PC-9 (cell line): ENCODE data around the gene CCDC68. TPM values are rescaled to one million over a fixed set of nuclear protein-coding genes. Genes with fewer than 3 reads are reported as not detected.

Experiments used
- BruUV-seq: library from RNA; stranded (reverse); fragments of 400-500 nt; replicated peaks from 2 replicates; lab custom pipeline; 2021; lab: Mats Ljungman, UMichigan
- CTCF ChIA-PET: fragments of 300-600 bp; sonication (Branson Sonifier 250); formaldehyde crosslinking; loops from one replicate; lab custom pipeline; 2022; ENCODE audit warnings: antibody characterized with exemption; lab: Charles Lee
- POLR2A ChIA-PET: fragments of 300-600 bp; sonication (Branson Sonifier 250); formaldehyde crosslinking; loops from one replicate; lab custom pipeline; 2022; ENCODE audit warnings: antibody characterized with exemption; ENCODE audit not compliant: unreplicated experiment; lab: Charles Lee
- DNase-seq, 2 experiments: peaks; one replicate each; pipeline versions ENCODE4 v3.0.0 to v3.0.0-alpha.2; 2015 to 2022; ENCODE audit warnings: mixed read lengths in 1 of 2
- H2AFZ ChIP-seq: fragments of 200-600 bp; sonication (generic); 2 replicates; pipeline ENCODE4 v1.8.1; 2017; ENCODE audit warnings: antibody characterized with exemption
- H3F3A ChIP-seq: fragments of 200-600 bp; sonication (generic); 2 replicates; pipeline ENCODE4 v1.8.1; 2017; ENCODE audit warnings: antibody characterized with exemption, mild to moderate bottlenecking, low read depth; ENCODE audit not compliant: insufficient read depth
- H3K27ac ChIP-seq: fragments of 200-600 bp; sonication (generic); 2 replicates; pipeline ENCODE4 v1.6.1; 2016; ENCODE audit warnings: mixed run types
- H3K27me3 ChIP-seq: fragments of 200-600 bp; sonication (generic); 2 replicates; pipeline ENCODE4 v1.6.1; 2016; ENCODE audit warnings: low read depth, mixed run types; ENCODE audit not compliant: insufficient read depth
- H3K36me3 ChIP-seq: fragments of 200-600 bp; sonication (generic); 2 replicates; pipeline ENCODE4 v1.6.1; 2016; ENCODE audit warnings: low read depth, mixed run types
- H3K4me1 ChIP-seq: fragments of 200-600 bp; sonication (generic); replicated peaks from 2 replicates; pipeline ENCODE4 v1.6.1; 2016; ENCODE audit warnings: mixed run types; ENCODE audit not compliant: insufficient read depth
- H3K4me2 ChIP-seq: fragments of 200-600 bp; sonication (generic); 2 replicates; pipeline ENCODE4 v1.6.1; 2017; ENCODE audit warnings: mixed run types
- H3K4me3 ChIP-seq: fragments of 200-600 bp; sonication (generic); 2 replicates; pipeline ENCODE4 v1.6.1; 2016; ENCODE audit warnings: mixed run types
- H3K79me2 ChIP-seq: fragments of 200-600 bp; sonication (generic); 2 replicates; pipeline ENCODE4 v1.6.1; 2017; ENCODE audit warnings: low read depth, mixed run types
- H3K9me2 ChIP-seq: fragments of 200-600 bp; sonication (generic); 2 replicates; pipeline ENCODE4 v1.8.1; 2017; ENCODE audit warnings: mild to moderate bottlenecking; ENCODE audit not compliant: insufficient read depth
- H3K9me3 ChIP-seq: fragments of 200-600 bp; sonication (generic); 2 replicates; pipeline ENCODE4 v1.8.1; 2016; ENCODE audit warnings: low read depth; ENCODE audit not compliant: insufficient read depth
- H4K20me1 ChIP-seq: fragments of 200-600 bp; sonication (generic); 2 replicates; pipeline ENCODE4 v1.8.1; 2017; ENCODE audit not compliant: insufficient read depth
- CTCF ChIP-seq: fragments of 200-600 bp; sonication (generic); conservative IDR thresholded peaks from 2 replicates; pipeline ENCODE4 v1.6.1; 2017; ENCODE audit warnings: mixed run types, antibody characterized with exemption, mild to moderate bottlenecking, moderate library complexity
- EZH2 ChIP-seq: fragments of 200-600 bp; sonication (generic); IDR thresholded peaks from 2 replicates; pipeline ENCODE4 v1.8.0; 2017; ENCODE audit warnings: antibody characterized with exemption, low read depth
- intact Hi-C: fragments of 100-400 bp; cut with micrococcal nuclease; formaldehyde crosslinking; loops from one replicate; pipeline ENCODE4 v1.10.0; 2022; ENCODE audit not compliant: unreplicated experiment
- total RNA-seq: library from RNA; stranded (reverse); gene quantifications from 2 replicates; pipeline ENCODE4 v1.2.3, GENCODE V29; 2021

CCDC68 gene
- total RNA-seq, 1 experiment from 2014 or later, result 2.9 TPM

GRCh38 chr18:54910161-54910919 lies 48.9 kb downstream of the CCDC68 start:
- H3K36me3 ChIP-seq, result no peaks in the 10 kb centered on the region
- POLR2A ChIA-PET, result no interaction called here
- no peaks in the 10 kb centered on the region for H3K9me3 ChIP-seq
- H3K9me2 ChIP-seq, result no peaks in the 10 kb centered on the region
- H3K27me3 ChIP-seq, result no peaks in the 10 kb centered on the region
- H2AFZ ChIP-seq, result no peak overlapping the region
- CTCF ChIA-PET, result no interaction called here
- DNase-seq, result no peak
- no TSS peak for BruUV-seq
- no peaks in the 10 kb centered on the region for H3F3A ChIP-seq
- intact Hi-C loops, result no loop called here
- H3K79me2 ChIP-seq, result no peaks in the 10 kb centered on the region
- H3K4me2 ChIP-seq, result no peak overlapping the region
- no peak overlapping the region for H3K4me3 ChIP-seq
- H4K20me1 ChIP-seq, result no peaks in the 10 kb centered on the region
- TF ChIP-seq CTCF (no peak), EZH2 (no peak)
- no peak overlapping the region for H3K27ac ChIP-seq
- H3K4me1 ChIP-seq, result no peaks in the 10 kb centered on the region

GRCh38 chr18:54909538-54909937 lies 49.7 kb downstream of the CCDC68 start:
- CTCF ChIA-PET, result no interaction called here
- Histone ChIP-seq H3K36me3 (no peaks in the 10 kb centered on the region), H3K4me1 (no peaks in the 10 kb centered on the region), H3K4me3 (no peak overlapping the region), H3K4me2 (no peak overlapping the region), H2AFZ (no peak overlapping the region), H3K9me3 (no peaks in the 10 kb centered on the region), H3K79me2 (no peaks in the 10 kb centered on the region), H4K20me1 (no peaks in the 10 kb centered on the region), H3K27me3 (no peaks in the 10 kb centered on the region), H3F3A (no peaks in the 10 kb centered on the region), H3K9me2 (no peaks in the 10 kb centered on the region), H3K27ac (no peak overlapping the region)
- DNase-seq, result no peak
- intact Hi-C loops, result no loop called here
- no TSS peak for BruUV-seq
- TF ChIP-seq CTCF (no peak), EZH2 (no peak)
- POLR2A ChIA-PET, result no interaction called here

- POLR2A ChIA-PET, result no interaction called here
- Histone ChIP-seq H4K20me1 (no peaks in the 10 kb centered on the region), H3K27me3 (no peaks in the 10 kb centered on the region), H3K4me1 (no peaks in the 10 kb centered on the region), H3F3A (no peaks in the 10 kb centered on the region), H3K9me3 (no peaks in the 10 kb centered on the region), H3K4me3 (no peak overlapping the region), H3K79me2 (no peaks in the 10 kb centered on the region), H3K9me2 (no peaks in the 10 kb centered on the region; the same call in 1 of the 2 replicates), H2AFZ (no peak overlapping the region), H3K4me2 (no peak overlapping the region), H3K36me3 (no peaks in the 10 kb centered on the region), H3K27ac (no peak overlapping the region)
- no peak for DNase-seq
- TF ChIP-seq EZH2, result no peak
- no peak for TF ChIP-seq CTCF
- no TSS peak for BruUV-seq
- intact Hi-C loops, result no loop called here
- CTCF ChIA-PET, result no interaction called here
Observed at GRCh38 chr18:54906331-54907185, 52.7 kb downstream of the CCDC68 start.
